GM18870 (cell line): Measurements from ENCODE around the gene MVB12B.

Experiments used
- ATAC-seq: cut with Tn5 transposase; IDR thresholded peaks from one replicate; pipeline ENCODE4 v1.9.1; 2021; ENCODE audit warnings: moderate library complexity; ENCODE audit not compliant: unreplicated experiment

MVB12B gene

DNA sequence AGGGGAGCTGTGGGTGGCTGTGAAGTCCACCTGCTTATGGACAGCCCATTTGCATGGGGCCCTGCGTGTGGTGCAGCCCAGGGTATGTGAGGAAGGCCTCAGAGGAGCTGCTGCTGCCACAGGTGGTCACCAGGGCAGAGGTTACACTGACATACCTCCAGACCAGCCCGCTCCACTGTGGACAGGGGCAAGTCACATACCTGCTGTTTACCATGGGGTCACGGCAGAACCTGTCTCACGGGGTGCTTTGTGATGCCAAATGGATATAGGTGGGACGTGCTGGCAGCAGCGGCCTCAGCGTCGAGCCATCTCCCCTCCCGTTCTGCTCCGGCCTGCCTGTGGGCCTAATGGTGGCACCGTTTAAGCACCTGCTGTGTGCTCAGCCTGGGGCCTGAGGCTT lies 159.6 kb downstream of the MVB12B start:
- no peak for ATAC-seq

DNA sequence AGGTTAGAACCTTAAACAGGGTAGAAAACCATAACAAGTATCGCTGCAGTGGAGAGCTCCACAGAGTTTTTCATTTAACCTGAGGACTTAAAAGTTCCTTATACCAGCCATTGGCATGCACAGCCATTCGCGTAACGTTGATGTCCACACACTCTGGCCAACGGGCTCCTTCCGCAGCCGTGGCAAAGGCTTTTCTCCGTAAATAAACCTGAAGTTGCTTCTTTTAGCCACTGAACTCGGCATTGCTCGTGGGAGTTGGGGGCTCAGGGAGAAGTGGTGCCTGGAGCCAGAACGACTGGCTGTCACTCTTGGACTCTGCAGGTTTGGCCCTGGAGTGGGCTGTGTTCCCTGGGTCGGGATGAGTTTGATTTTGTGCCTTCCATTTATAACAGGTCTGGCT lies 161.2 kb downstream of the MVB12B start:
- no peak for ATAC-seq

DNA sequence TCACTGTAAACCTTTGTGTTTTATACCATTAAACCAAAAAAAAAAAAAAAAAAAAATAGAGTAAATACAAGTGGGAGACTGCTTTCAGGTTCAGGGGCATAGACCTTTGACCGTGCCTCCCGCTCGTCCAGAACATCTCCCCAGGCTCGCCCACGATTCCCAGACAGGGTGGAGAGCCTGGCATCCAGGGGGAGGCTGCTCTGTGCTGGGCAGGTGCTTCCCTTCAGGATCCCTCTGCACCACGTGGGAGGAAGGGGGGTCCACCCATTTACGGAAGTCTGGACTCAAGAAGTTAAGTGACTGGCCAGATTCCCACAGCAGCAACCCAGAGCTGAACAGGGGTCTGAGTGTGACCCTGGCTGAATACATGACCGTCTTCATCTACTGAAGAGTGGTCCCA lies 161.7 kb downstream of the MVB12B start:
- ATAC-seq = no peak

DNA sequence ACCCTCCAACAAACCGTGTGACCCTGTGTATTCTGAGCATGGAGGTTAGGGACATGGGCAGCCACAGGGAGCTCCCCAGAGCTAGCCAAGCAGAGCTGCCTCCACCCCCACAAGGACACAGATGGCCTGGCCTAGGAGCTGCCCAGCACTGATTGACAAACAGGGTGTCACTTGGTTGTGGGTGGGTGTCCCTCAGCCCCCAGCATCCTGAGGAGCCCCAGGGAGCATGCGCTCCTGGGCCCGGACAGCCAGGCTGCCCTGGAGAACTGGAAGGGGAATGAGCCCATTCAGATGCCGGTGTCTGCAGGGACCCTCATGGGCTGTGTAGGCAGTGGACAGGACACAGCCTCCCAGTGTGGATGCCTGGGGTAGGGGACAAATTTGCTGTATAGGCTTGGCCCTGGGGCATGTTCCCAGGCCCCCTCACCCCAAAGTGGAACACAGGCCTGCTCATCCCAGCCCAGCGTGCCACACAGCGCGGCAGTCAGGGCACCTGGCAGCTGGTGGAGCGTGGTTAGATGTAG lies 162.3 kb downstream of the MVB12B start:
- ATAC-seq = no peak

DNA sequence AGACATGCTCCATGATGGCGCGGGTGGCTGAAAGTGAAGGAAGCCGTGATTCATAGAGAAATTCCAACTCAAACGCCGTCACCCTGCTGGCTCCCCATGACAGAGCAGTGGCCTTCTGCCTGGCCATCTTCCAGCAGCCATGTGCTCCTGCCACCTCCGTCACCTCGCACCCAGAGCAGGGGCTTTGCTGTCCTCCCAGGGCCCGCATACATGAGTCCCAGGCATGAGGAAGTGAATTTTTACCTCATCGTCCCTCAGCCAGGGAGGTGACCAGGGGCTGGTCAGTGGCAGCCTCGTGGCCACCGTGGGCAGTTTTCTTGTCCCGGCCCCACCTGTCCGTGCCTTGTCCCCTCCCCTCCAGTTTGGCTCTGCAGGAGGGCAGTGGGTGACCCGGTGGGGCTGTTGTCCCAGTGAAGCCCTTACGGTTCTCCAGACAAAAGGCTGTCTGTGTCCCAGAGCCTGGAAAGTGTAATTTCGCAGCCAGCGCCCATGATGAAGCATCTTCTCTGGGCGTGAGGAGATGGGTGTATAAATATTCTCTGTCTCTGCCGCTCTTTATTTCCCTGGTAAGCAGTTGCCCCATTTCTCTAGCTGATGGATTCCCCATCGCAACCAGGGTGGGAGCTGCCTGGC lies 163.1 kb downstream of the MVB12B start:
- no peak for ATAC-seq

DNA sequence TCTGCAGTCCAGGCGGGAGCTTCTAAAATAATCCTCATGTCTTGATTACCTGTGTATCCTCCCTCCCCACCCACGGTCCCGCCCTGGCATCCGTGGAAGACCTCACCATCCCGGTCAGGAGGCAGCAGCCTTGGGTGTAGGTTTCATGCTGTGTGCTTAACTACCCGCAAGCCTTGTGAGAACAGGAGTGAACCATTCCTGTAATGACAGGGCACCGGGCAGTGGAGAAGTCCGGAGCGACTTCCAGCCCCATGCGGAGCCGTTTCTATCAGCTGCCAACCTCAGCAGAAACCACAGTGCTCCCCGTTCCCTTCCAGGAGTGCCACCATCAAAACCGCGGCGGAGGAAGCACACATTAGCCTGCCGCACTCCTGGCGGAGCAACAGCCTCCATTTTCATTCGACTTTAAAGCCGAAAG lies 163.6 kb downstream of the MVB12B start:
- ATAC-seq = no peak

DNA sequence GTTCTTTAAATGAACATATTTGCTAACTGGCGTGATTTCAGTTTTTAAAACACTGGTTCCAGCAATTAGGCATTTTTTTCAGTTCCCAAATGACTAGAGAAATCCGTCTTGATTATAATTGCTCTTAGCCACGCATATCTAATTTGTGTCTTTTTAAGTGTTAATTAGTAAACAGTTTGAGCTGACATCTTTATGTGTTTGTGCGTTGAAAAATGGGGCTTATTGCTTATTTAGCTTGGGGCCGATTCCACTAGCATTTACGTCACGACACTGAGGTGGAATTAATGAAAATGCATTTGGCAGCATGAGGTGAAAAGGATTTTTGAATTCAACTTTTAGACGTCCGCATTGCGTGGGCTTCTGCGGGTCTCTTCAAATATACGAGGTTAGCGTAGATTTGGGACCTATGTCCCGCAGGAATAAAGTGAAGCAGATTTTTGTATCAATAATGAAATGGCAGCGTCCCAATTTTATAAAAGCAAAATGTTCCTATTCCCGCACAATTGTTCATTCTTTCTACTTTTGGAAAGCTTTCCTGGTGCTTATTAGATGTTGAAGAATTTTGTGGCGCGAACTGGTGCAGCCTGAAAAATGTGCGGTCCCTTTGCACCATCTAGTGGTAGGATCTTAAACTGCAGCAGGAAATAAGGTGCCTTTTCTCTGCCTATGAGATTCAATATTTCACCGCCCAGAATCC lies 164.4 kb downstream of the MVB12B start:
- no peak for ATAC-seq

DNA sequence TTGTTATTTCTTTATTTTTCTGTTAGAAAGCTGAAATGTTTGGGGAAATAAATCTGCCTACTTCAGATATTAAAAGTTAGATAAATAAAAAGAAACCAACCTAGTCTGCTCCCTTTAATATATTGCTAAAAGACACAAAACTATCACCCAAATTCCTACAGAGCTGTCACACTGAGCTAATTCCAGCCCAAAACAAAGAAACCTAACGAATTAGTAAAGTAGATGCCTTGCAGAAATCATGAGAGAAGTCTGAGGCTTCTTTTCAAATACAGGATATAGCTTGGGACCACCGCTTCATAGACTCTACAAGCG lies 164.9 kb downstream of the MVB12B start:
- no peak for ATAC-seq

DNA sequence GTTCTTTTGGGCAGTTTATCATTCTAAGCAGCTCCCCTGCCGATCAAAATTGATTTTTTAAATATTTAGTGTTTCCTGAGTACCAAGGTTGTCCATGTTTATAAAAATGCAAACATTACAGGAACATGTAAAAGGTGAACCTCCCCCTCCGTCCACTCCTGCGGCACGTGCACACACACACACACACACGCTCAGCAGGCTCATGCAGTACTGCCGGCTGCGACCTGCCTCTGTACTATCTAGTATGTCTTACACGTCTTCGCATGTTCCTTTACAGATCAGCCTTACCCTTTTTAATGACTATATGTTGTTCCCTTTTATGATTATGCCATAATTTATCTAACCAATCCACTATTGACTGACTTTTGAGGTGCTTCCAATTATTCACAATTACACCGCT lies 165.3 kb downstream of the MVB12B start:
- no peak for ATAC-seq

DNA sequence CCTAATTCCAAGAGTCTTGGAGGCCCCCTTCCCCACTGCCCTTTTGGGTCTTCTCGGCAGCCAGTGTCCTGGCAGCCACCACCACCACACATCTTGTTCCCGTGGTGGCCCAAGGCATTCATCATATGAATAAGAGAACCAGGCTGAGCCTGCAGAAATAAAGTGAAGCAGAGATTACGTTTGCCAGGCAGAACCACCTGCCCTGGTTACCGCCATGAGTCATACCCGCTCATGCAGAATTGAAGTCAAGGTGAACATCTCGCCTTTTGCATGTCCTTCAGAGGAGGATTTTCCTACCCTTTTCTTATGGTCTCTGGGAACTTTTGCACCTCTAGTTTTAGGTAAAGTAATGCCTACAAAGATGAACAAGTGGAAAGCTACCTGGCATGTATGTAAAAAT lies 167.6 kb downstream of the MVB12B start:
- no peak for ATAC-seq

DNA sequence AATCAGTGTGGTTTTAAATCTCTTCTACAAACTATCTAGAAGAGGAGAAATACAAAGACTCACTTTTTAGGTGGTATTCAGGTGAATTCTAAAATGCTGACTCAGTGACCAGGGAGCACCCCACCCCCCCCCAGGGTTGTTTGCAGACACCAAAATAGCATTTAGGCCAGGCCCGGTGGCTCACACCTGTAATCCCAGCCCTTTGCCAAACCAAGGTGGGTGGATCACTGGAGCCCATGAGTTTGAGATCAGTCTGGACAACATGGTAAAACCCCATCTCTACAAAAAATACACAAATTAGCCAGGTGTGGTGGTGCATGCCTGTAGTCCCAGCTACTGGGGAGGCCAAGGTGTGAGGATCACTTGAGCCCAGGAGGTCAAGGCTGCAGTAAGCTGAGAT lies 168.1 kb downstream of the MVB12B start:
- no peak for ATAC-seq

DNA sequence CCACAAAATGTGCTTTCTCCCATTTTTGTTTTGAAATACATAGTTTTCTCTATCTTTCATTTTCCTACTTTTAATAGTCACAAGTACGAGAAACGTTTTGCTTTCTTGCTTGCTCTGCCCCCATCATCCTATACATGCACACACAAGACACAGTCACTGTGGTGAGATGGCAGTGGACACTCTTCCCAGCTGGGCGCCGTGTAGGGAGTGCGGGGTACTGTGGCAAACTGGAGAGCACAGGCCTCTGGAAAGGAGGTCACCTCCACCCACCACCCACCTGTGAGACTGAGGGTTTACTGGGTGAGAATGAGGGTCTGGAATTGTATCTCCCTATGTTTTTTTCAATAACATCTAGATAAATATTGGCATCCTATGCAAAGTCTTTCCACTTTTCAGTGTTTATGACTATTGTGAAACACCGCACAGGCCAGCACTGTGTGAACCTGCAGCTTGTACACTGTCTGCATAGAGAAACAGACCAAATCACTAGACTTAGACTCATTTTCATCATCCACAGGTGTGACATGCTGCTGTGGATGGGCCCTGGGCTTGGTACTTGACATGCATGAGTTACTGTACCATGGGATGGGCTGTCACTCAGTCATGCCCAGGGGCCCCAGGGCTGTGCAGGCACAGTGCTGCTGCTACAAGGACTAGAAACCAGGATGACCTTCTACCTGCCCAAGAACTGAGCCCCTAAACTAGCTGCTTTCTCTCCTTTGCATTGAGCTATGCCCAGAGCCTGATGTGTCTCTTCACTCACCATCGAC lies 169.0 kb downstream of the MVB12B start:
- no peak for ATAC-seq

DNA sequence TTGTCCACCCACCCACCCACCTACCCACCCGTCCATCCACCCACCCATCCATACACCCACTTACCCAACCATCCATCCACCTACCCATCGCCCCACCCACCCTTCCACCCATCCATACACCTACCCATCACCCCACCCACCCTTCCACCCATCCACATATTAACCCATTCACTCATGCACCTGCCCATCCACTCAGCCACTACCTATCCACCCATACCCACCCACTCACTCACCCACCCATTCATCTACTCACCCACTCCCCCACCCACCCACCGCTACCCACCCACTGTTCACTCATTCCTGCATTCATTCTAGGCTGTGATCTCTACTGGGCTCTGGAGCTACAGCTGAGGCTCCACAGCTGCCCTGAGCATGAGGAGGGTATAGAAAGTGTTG lies 169.6 kb downstream of the MVB12B start:
- ATAC-seq = no peak

DNA sequence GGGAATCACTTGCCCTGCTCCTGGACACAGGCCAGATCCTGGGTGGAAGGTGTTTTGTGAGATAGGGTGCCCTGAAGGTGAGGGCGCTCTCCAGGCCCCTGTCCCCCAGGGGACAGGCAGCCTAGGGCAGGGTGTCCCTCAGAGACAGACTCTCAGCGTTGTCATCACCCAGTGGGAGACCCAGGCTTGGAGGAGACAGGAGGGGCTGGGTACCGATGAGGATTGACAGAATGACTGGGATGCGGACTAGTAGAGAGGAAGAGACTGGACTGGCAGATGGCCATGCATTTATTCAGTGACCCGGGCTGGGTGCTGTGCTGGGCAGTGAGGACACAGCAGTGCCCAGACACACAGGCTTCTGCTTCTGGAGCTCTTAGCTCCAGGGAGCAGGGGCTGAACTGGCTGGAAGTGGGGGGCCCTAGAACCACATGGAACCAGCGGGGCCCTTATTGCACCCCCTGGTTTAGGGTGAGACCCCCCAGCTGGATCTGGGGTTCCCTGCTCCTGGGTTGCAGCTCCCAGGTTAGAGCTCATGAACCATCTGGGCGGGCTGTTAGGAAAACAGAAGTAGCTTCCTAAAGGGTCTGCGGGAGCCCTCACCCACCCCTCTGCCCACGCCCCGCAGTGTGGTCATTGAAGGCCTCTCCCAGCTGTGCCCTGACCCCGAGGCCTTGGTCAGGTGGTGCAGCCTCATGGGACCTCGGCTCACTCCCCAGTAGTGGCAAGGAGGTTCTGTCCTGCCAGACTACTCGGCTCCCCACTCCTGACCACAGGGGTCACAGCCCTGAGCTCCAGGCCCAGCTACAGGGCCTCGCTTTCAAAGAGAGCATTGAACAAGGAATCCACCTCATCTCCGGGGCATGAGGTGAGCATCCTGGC lies 170.4 kb downstream of the MVB12B start:
- no peak for ATAC-seq

DNA sequence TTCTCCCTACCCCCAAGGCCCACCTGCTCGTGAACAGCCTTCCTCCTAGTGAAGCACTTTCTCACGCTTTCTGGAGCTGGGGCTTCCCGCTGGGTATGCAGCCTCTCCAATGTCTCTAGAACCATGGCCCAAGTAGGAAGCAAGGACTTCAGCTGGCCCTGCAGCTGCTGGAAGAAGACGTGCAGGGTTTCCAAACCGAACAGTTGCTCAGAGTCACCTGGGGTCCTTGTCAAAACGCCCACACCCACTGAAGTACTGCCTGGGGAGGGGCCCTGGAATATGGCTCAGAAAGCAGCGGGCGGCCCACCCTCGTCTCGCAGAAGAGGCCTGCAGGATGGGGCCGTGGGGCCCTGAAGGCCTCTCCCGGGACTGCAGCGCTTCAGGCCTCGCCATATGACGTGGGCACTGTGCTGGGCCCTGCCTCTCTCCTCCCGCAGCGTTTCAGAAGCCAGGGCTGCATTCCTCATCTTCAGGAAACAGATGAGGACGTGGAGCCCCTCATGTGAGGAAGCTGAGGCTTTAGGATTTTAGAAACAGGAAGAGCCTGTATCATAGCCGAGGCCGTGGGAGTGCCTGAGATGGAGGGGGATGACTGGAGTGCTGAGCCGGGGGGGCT lies 171.1 kb downstream of the MVB12B start:
- ATAC-seq = no peak

DNA sequence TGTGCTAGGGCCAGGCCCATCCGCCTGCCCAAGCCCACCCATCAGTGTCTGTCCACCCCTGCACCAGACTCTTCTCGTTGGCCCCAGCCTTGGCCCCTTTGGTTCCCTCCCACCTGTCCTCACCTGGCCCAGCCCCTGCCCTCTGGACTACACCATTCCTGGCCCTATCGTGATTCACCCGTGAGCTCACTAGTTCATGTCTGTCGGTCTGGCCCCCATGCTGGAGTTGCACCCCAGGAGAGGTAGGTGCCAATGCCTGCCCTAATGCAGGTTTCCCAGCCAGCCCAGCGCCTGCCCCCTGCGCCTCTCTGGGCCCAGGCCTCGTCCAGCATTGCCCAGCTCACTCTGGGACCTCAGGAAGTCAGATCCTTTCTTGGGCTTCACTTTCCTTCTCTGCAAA lies 171.7 kb downstream of the MVB12B start:
- ATAC-seq = no peak

DNA sequence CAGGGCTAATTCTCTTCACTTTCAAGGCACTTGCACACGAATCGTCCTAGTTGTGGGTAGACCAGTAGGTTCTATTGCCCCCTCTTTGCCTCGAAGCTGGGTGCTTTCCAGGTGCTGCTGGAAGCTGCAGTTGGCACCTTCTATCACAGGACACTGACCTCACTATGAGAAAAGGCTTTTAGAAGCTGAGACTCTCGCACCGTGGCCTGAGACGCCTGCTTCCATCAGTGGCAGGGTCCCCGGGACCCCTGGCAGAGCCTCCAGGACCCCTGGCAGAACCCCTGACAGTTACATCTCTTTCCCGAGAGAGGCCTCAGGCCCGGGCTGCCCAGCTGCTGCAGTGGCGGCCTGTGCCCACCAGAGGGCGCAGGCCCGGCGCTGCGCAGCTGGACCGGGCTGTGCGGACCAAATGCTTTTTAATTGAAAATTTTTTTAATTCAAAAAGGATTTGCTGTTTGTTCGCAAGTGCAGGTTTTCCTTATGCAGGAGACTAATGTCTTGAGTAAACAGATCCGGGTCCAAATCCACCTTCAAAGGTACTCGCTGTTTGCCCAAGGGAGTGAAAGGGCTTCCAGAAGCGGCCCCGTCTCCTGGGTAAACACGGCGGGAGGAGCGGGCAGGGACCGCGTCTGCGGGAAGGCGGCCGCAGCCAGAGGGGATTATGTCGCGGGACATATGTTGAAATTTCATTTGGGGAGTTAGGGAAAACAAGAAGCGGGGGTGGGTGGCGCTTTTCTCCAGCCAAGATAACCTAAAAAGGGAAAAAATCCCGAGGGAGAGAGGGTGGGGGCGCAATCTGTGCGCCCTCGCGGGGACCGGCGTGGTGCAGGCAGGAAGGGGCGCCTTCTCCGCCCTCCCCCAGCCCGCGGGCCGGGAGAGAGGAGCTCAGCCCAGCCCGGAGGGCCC lies 172.6 kb downstream of the MVB12B start:
- ATAC-seq = no peak

DNA sequence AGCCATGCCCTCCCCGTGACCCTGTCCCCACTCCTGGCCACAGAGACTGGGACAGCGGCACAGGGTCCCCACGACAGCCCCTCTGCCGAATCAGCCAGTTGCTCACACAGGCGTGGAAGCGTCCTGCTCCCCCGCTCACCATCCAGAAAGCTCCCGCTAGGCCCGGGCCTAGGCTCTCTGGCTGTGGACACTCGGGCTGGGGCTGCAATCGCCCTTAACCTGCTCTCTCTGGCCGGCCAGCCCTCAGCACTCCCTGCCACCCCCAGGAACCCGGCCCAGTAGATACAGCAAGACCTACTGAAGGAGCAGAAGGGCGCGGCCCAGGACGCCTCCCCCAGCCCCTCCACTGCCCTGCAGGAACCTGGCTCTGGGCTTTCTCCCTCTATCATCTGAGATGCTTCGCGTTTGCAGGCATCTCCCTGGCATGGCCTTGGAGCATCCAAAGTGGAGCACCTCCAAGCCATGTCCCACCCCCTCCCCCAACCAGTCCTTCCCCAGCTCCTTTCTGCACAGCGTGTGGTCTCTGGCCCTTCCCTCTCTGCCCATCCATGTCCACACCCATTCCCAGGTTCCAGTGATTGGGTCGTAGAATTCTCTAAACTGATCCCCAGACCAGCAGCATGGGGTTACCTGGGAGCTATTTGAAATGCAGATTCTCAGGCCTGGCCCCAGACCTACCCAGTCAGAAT lies 173.4 kb downstream of the MVB12B start:
- no peak for ATAC-seq
